Occipital lobe (tissue), 2 donors: ENCODE data around the gene CST3. TPM values are rescaled to one million over a fixed set of nuclear protein-coding genes. Genes with fewer than 3 reads are reported as not detected.
"Not testable (repeated sequence)": the region's sequence is repeated elsewhere in the genome, so short reads cannot be mapped to it uniquely, and the experiment has no call there.

Source experiments
- DNase-seq: peaks from one replicate; lab custom pipeline; 2025; lab: John Stamatoyannopoulos, UW
- total RNA-seq: library from RNA; depleted of rRNA; stranded (reverse); fragments of >200 nt; gene quantifications from one replicate; pipeline ENCODE4 v1.2.3, GENCODE V29; 2014

CST3 gene
- total RNA-seq, 1 donor from 2014 or later = 104 TPM

DNA sequence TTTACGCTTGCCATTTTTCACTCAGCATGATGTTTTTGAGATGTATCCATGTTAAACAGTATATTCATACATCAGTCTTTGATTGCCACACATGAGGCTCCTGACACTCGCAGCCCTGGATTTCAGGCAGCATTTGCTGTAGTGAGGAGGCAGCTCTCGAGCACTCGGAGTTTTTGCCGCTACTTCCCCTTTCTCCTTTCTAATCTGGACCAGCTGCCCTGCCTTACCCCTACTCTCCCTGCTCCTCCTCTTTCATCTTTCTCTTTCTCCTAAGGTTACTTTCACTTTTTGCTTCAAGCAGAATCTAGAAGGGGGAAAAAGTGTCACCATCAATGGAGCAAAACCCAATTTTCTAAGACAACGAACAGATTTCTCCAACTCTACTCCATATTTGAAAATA lies 5.9 kb upstream of the CST3 start:
- DNase-seq = no peak

DNA sequence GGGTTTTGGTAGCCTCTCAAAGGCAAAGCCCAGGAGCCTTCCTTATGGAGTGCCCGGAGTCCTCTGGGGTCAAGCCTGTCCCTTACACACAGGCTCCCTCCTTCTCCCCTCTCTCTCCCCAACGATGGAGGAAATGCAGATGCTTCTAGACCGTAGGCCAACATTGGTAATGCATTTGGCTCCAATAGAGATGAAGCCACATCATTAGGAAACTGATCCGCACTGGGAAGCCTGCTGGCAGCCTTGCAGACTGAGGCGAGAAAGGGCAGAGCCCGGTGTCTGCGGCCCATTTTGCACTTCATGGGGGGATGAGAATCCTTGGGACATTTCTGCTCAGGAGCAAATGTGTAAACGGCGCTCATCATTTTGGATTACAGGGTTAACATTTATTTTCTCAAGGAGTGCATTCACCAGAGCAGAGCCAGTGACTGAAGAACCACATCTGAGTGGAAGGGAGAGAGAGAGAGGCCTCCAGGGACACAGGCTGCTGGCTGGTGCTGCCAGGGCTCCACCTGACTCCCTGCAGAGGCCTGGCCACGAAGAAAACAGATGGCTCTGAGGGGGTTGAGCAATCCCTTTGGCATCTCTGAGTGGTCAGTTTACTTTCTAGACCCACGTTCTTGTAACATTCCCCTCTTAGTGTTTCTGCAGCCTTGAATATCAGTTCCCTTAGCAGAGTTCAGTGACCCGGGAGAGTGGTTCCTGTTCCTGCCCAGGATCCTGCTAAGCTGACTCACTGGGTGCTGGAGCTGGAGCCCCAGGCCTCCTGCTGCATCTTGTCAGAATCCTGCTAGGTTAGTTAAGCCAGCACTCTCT lies 4.4 kb upstream of the CST3 start:
- DNase-seq = no peak

DNA sequence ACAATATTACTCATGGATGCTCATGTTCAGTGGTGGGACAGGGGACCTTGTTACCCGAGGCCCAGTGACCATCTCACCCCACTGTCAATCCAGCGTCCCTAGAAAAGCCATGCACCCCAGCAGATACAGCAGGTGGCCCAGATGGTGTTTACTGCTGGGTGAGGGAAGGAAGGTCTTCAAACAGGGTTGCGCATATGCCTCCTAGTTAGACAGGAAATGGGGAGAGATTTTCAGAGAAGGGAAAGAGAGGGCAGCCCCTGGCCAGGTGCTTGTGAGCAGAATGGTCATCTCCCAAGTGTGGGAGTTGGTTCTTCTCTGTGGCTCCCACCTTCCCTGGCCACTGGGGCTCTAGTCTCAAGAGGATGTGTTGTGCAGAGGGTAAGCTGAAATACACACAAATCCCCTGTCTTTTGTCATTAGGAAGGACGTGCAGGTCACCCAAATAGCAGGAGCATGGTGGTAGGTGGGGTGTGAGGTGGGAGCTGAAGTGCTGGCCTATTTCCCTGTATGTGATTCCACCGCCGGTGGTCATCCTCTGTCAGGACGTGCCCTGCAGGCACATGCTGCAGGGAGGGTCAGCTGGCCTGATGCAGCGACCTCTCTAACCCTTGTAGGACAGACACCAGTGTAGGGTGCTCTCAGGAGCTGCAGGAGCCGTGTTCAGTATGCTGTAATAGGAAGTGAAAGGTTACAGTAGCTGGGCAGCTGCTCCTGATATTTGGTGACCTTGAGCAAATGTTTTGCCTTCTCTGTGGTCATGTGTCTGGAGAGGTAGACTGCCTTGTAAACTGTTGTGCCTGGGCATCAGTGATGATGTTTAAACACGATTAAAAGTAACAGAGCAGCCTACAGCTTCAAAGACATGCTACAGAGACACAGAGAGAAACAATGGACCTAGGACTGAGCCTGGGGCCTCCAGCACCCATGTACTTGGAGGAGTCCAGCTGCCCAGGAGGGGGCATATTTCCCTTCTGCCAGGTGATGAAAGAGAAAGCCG lies 3.2 kb upstream of the CST3 start:
- no peak for DNase-seq

DNA sequence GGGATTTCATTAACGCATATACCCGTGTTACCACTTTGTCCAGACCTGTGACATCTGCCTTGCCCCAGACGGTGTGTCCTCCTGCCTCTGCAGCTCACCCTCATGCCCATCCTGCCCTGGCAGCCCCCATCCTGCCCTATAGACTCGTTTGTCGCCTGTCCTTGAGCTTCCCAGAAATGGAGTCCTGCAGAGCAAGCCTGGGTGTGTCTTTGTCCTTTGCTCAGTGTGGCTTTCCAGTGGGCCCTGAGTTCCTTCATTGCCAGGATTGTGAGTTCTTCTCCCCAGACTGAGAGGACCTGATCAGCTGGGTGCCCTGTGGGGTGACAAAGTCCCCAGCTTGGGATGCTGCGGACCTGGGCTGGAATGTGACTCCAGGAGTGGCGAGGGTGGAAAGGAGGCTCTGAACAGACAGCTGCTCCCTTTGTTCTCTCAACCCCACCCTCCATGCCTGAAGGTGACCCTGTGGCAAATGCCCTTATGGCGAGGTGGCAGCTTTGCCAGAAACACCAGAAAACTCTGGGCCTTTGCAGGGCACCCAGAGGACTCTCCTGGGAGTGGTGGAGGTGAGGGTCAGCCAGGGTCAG lies 2.4 kb upstream of the CST3 start:
- no peak for DNase-seq

DNA sequence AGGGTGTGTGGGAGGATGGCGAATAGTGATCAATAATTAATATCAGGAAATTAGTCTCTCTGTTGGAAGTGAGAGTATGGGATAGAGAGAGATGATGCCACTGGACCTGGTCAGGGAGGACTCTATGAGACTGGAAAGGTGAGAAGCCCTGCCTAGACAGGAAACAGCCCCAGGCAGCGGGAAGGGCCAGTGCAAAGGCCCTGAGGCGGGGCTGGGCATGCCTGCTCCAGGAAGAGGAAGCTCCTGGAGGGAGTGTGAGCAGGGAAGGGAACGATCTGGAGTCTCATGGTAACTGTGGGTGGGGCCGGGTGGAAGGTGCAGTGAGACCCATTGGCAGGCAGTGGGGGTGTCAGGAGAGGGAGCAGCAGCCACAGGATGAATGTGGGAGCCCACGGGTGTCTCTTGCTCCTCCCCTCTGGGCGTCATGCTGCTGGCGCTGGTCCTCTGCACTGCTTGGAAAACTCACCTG lies 1.8 kb upstream of the CST3 start:
- DNase-seq = no peak

DNA sequence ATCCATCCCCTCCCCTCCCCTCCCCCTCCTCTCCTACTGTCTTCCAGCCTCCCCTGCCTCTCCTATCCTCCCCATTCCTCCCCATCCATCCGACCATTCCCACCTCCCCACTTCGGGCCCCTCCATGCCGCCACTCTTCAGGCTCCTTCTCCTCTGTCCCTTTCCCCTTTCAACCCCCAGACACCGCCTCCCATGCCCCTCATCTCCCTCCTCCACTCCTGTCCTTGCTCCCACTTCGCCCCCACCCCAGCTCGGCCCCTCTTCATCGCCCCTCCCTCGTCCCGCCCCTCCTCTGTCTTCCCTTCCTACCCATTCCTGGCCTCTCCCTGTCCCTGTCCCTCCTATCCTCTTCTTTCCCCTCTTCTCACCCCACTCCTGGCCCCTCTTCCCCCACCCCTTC lies 554 bp upstream of the CST3 start:
- DNase-seq = no peak

DNA sequence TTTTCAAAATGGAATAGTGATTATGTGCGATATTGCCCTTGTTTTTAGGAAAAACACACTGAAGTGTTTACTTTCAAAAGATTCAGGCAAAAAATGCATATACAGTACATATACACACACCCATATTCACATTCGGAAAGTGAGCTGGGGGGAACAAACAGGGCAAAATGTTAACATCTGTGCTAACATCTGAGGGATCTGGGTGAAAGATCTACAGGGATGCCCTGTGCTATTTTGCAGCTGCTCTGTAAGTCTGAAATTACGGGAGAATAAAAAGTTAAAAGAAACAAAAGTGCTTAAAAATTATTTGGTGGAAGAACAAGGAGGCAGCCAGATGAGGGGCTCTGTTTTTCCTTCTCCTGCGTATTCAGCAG lies 860 bp downstream of the CST3 start:
- DNase-seq = no peak

DNA sequence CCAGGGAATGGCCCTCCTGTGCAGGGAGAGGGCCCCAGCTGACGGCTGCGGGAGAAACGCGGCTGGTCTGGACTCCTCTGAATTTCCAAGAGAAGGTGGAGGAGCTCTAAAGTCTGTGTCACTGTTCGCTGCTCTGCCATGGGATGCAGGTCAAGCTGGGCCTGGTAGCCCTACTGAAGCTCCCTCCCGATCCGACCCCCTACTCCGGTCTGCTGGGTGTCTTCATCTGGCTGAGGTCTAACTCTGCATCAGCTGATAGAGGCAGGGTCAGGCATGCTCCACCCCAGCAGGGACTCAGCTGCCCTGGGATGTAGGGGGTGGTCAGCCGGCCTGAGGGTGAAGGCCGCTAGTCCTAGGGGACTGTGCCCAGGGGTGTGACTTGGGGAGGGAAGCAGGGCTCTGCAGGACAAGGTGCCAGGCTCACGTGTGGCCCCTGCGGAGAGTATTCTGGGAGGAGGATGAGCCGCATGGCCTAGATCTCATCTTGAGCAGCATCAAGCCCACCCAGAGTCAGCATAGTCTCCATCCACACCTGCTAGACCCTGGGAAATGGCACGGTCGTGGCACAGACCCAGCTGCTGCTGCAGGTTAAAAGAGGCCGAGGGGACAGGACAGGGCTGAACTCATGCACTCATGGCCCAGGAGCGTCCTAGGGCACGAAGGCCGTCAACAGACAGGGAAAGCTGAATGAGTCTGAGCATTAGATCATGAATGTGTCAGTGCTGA lies 1.4 kb downstream of the CST3 start:
- DNase-seq = no peak

DNA sequence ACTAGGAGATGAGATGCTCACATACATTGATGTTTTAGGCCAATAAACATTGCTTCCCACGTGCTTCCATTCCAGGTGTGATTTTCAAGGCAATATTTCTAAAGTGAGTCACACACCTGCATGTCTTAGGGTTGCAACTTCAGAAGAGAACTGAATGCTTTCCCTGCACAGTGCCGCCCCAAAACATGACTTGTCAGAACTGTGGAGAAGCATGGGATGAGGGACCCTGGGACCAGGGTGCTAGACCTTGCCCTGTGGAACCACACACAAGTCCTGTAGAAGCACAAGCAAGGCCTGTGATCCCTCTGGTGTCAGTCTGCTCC lies 2.0 kb downstream of the CST3 start:
- DNase-seq = not testable (repeated sequence)

DNA sequence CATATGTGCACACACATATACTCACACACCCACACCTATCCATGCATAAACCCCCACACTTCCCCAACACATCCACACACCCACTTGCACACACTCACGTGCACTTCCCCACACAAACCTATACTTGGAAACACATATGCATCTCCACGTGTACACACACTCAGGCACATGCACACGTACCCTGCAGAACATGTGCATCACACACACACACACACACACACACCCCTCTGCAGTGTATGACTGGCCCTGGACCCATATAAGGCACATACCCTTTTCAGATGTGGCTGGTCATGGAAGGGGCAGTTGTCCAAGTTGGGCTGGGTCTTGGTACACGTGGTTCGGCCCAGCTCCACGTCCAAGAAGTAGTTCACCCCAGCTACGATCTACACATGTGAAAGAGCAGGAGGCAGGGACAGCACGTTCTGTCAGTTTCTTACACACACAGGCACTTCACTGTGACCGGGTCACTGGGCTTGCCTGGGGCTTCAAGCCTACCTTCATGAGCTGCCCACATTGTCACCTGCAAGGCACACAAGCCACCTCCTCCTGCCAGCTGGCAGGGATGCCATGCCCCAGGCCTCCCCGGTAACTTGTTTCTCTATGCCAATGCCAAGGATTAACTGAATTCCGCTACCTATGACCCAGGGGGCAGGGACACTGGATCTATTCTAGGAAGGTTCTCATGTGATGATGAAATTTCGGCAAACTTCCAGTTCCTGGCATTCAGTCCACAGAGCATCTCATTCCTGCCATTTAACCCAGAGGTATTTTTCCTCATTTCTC lies 2.6 kb downstream of the CST3 start:
- DNase-seq = no peak

DNA sequence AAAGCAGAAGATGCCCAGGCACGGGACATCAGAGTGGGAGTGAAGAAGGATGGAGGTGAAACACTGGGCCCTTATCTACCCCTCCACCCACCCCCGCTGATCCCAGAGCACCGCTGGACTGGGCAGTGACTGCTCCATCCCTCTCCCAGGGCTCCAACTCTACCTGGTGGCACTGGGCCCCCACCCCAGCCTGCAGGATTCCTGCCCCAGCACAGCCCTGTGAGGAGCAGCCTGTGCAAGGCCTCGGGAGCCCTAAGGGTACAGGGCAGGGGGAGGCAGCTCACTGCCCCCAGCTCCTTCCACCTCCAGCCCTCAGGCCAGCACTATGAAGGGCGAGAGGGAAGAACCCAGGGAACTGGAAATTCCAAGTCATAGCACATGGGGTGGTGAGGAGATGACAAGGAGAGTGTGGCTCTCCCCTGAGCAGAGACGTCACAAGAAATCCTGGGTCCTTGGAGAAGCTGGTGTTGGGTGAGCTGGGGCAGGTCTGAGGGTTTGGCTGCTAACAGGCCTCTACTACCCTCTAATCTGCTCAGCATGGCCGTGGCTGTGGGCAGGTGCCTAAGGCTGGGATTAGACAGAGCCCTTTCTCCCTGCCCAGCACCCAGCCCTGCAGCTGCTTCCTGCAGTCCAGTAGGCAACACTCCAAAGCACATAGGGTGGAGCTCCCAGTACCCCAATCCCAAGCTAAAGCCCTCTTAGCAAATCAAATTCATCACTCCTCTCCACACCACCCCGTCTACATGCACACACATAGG lies 3.5 kb downstream of the CST3 start:
- DNase-seq = no peak

DNA sequence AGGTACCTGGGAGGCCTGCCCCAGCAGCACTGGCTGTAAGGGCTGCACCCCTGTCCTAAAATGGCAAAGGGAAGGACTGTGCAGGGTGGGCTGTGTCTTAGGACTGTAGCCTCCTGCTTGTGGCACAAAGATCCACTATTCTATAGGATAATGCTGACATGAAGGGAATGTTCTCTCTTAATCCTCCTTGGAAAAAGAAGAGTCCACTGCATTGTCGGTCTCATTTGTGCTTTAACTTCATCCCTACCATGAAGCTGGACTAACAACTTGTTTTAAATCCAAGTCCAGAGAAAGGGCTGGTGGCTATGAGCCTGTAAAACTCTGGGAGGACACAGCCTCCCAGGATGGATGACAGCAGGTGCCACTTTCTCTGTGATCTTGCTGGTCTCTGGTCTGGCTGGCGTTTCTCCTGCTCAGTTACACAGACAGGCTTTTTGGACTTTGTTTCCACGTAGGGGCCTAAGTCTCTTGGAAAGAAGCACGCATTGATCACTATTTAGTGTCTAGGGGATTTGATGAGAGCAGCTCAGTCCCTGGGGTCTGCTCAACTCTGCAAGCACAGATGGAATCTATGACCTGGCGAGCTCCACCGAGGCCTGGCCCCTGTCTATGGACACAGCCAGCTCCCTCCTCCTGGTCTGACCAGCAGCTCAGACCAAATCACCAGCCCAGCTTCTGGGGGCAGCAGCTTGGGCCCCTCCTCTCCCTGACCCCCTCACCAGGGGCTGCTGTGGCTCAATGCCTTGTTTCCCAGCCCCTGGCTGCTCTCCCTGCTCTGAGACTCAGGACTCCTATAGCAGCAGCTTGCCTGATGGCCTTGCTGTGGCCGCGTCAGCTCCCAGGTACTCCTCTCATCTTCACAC lies 4.8 kb downstream of the CST3 start:
- no peak for DNase-seq

DNA sequence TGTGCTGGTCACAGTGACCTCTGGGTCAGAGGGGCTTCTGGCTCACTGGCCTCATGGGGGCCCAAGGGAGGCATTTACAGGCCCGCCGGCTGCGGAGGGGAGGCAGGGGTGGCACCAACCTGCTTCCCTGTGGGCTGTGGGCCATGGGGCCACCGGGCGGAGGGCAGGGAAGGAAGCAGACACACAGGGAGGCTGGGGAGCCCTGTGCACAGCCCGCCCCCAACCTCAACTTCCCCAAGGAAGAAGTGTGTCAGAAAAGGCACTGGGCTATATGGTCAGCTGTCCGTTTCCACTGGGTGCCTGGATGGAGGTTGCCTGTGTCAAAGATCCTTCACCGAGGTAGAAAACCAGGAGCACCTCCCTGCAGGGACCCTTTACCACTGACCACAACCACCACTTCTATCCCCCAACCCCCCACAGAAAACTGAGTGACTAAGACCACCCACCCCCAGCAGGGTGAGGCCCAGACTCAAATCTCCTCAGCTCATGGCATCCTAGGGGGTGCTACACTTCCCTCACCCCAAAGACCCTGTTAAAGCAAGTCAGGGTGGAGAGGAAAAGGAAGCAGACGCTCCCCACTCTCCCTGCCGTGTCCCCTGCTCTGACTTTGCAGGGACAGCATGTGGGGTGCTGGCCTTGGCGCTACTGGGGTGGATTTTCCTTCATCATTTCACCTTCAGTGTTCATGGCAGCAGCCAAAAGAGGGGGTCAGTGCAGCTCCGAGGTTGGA lies 5.6 kb downstream of the CST3 start:
- no peak for DNase-seq

DNA sequence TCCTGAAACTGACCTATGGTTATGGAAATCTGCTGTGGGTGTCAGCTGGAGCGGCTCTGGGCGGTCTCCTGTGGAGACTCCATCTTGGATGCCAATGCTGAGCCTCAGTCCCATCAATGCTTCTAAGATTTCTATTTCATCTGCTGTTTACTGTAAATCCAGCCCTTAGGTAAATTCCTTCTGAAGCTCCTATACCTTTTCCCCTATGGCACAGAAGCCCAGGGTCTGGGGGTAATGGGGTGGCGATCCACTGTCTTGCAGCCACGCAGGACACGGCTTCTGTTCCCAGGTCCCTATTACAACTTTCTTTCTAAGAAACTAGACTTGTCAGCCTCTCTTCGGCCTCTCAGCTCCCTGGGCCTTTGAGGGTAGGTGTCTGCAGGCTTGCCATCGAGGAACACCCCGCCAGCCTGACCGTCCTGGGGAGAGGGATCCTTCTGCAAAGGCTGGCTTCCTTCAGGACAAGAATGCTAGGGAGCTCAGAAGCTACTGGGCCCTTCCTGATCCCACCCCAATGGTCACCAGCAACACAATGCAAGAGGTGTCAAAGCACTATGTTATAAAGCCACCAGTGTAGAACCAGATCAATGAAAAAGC lies 6.4 kb downstream of the CST3 start:
- DNase-seq = no peak

DNA sequence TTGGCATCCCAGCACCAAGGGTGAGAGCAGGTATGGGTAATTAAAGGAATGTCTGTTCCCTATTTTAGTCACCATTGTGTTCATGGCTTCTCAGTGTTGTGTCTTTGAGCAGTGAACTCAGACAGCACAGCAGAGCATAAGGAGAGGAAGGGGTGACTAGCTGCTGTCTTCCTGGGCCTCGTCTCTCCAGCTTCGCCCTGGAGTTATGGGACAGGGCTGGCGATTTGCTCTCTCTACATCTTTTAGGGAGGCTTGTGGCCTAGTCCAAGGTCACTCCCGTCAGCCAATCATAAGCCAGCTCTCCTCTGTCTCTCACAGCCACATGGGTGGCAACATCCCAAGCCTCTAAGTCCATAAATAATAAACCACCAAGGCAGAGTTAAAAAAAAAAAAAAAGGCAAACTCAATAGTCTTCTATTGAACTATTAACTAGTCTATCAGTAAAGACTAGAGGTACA lies 7.3 kb downstream of the CST3 start:
- DNase-seq = no peak

DNA sequence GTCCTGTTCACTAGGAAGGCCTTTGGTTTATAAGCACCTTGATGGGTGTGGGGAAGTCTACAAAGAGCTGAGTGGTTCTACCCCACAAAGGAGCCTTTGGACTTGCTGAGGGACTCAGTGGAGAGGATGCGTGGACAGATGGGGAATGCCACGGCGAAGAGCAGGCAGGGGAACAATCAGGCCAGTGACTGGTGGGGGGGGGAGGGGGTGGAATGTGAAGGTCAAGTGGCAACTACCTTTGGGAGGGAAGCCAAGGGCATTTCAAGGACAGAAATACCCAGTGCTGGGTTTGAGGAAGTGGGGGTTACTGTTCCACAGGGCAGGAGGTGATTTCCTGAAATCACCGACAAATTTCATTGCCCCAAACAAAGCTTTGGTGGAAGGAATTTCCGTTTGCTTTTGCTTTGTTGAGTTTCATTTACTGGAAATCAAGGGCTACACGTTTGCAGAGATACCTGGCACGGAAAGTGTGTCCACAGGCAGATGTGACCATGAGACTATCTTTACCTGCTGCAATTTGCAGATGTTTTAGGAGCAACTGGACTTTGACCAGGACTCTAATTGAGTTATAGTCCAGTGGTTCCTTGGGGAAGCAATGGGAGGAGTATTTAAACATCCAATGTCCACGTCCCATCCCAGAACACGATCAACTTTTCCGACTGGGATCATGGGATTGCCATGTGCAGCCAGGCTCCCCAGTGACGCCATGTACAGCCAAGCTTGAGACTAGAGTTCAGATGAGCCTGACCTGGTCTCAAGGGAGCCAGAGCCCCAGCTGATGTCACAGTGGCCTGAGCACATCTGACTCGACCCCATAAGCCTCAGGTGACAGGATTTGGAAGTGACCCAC lies 8.0 kb downstream of the CST3 start:
- DNase-seq = no peak

DNA sequence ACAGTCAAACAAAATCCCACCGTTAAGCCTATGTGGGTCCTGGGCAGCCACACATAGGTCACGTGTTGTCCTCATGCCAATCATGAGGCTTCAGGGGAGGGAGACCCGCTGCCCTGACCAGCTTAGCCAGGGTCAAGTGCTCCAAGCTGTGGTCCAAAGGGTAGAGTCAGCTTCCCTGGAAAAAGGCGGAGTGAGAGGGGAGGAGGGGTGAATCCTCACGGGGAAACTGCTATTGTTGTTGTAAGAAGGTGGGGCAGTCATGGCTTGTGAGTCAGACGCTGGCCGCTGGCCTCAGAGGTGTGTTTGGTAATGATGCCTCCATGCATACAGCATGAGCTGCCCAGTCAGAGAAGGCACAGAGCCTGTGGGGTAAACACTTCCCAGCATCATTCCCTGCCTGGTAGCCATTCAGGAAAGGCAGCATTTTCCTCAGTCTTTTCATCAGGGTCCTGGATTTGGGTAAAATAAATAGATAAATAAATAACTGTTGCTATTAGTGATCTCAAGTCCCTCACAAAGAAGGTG lies 8.7 kb downstream of the CST3 start:
- no peak for DNase-seq
